ENCODE results near the gene CPA4. TPM values are rescaled to one million over a fixed set of nuclear protein-coding genes. Genes with fewer than 3 reads are reported as not detected.

CPA4 gene
- total RNA-seq, 3 donors from 2014 or later: 0.18 to 0.29 TPM; not detected in 1

- ATAC-seq (no peak), DNase-seq (no peak)
- Mint-ChIP-seq H3K27me3 (ENCODE audit: low read depth) (peaks cover 3% of the 10 kb centered on the region), H3K4me1 (ENCODE audit: low read depth) (peaks cover 5% of the 10 kb centered on the region), H3K4me3 (no peak overlapping the region), H3K9me3 (no peaks in the 10 kb centered on the region), H3K36me3 (ENCODE audit: insufficient read depth) (no peaks in the 10 kb centered on the region)
Observed at GRCh38 chr7:130365511-130366441, 72.8 kb downstream of the CPA4 start.

GRCh38 chr7:130366564-130366963 is 73.6 kb downstream of the CPA4 start:
- no peak overlapping the region for H3K4me3 Mint-ChIP-seq
- no peak for DNase-seq
- ATAC-seq: no peak
- H3K36me3 Mint-ChIP-seq (ENCODE audit: insufficient read depth): no peaks in the 10 kb centered on the region
- H3K9me3 Mint-ChIP-seq: no peaks in the 10 kb centered on the region
- peaks cover 5% of the 10 kb centered on the region for H3K4me1 Mint-ChIP-seq (ENCODE audit: low read depth)
- H3K27me3 Mint-ChIP-seq (ENCODE audit: low read depth): peaks cover 3% of the 10 kb centered on the region

DNA sequence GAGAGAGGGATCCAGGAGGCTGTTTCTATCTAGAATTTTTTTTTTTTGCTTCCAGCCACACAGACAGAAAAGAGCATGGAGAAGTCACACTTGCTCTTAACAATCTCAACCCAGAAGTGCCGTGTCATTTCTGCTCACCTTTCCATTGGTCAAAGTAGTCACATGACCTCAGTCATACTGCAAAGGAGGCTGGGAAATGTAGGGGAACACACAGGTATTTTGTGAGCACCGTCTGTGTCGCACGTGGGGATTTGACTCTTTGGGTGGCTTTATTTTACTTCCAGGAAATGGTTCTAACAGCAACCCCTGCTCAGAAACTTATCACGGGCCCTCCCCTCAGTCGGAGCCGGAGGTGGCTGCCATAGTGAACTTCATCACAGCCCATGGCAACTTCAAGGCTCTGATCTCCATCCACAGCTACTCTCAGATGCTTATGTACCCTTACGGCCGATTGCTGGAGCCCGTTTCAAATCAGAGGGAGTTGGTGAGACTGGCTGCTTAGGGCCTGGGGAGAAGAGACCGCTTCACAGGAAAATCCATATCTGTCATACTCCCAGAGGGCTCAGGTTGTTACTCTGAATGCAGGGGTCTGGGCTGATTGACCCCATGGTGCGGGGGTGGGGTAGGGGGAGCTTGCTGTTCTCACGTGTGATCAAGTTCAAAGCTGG is 74.3 kb downstream of the CPA4 start:
- ATAC-seq (no peak), DNase-seq (no peak)
- no peaks in the 10 kb centered on the region for H3K9me3 Mint-ChIP-seq
- H3K36me3 Mint-ChIP-seq (ENCODE audit: insufficient read depth): no peaks in the 10 kb centered on the region
- peaks cover 5% of the 10 kb centered on the region for H3K4me1 Mint-ChIP-seq (ENCODE audit: low read depth)
- H3K4me3 Mint-ChIP-seq: no peak overlapping the region
- peaks cover 3% of the 10 kb centered on the region for H3K27me3 Mint-ChIP-seq (ENCODE audit: low read depth)

DNA sequence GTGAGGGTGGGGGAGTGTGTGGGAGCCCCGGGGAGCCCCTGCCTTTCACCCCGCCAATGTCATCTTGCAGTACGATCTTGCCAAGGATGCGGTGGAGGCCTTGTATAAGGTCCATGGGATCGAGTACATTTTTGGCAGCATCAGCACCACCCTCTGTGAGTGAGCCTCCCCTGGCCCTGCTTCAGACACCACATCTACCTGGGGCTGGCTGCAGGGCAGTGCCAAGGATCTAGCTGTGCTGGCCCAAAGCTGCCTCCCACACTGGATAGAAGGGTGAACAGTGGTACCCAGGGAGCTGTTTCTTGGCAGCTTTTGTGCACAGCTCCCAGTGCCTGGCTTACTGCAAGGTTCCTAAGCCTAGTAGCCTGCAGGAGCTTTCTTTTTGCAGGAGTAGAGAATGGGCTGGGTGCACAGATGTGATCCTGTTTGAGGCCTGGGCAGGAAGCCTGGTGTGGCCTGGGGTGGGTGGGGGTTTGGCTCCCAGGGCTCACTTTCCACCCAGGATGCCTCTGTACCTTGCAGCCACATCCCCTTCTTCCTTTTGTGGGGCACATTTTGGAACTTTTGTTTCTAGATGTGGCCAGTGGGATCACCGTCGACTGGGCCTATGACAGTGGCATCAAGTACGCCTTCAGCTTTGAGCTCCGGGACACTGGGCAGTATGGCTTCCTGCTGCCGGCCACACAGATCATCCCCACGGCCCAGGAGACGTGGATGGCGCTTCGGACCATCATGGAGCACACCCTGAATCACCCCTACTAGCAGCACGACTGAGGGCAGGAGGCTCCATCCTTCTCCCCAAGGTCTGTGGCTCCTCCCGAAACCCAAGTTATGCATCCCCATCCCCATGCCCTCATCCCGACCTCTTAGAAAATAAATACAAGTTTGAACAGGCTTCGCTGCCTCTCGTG is 75.1 kb downstream of the CPA4 start:
- H3K27me3 Mint-ChIP-seq (ENCODE audit: low read depth): peaks cover 3% of the 10 kb centered on the region
- H3K9me3 Mint-ChIP-seq: no peaks in the 10 kb centered on the region
- no peak overlapping the region for H3K4me3 Mint-ChIP-seq
- no peaks in the 10 kb centered on the region for H3K36me3 Mint-ChIP-seq (ENCODE audit: insufficient read depth)
- H3K4me1 Mint-ChIP-seq (ENCODE audit: low read depth): peaks cover 5% of the 10 kb centered on the region
- DNase-seq: no peak
- no peak for ATAC-seq

DNA sequence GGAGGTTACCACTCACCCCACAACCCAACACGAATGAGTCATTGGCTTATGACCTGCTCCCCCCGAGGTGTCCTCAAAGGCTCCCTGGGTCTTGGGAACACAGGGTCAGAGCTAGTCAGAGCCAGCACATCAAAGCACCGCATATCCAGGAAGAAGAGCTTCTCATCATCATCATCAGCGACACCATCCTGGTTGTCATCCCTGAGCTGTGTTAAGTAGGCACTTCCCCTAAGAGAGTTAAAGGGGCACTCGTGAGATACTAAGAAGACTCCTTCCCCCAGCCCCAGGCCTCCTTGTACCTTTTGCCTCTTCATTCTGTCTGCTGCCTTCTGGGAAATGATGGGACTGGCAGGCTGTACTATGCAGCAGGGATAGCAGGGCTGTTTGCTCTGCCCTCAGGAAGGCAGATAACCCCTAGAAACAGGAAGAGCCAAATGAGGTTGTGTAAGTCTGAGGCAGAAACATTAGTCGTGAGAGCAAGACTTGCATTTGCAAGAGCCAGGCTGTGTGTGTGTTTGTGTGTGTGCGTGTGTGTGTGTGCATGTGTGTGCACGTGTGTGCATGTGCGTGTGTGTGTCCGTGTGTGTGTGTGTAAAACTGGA is 76.2 kb downstream of the CPA4 start:
- no peaks in the 10 kb centered on the region for H3K36me3 Mint-ChIP-seq (ENCODE audit: insufficient read depth)
- no peak overlapping the region for H3K4me3 Mint-ChIP-seq
- H3K27me3 Mint-ChIP-seq (ENCODE audit: low read depth): peaks cover 3% of the 10 kb centered on the region
- ATAC-seq: peak; percentile 19 to 41
- no peaks in the 10 kb centered on the region for H3K9me3 Mint-ChIP-seq
- peaks cover 5% of the 10 kb centered on the region for H3K4me1 Mint-ChIP-seq (ENCODE audit: low read depth)
- no peak for DNase-seq

GRCh38 chr7:130369831-130370550 is 77.0 kb downstream of the CPA4 start:
- no peak overlapping the region for H3K4me3 Mint-ChIP-seq
- no peaks in the 10 kb centered on the region for H3K36me3 Mint-ChIP-seq (ENCODE audit: insufficient read depth)
- H3K9me3 Mint-ChIP-seq: no peaks in the 10 kb centered on the region
- DNase-seq (no peak), ATAC-seq (no peak)
- H3K27me3 Mint-ChIP-seq (ENCODE audit: low read depth): peaks cover 3% of the 10 kb centered on the region
- peaks cover 5% of the 10 kb centered on the region for H3K4me1 Mint-ChIP-seq (ENCODE audit: low read depth)

DNA sequence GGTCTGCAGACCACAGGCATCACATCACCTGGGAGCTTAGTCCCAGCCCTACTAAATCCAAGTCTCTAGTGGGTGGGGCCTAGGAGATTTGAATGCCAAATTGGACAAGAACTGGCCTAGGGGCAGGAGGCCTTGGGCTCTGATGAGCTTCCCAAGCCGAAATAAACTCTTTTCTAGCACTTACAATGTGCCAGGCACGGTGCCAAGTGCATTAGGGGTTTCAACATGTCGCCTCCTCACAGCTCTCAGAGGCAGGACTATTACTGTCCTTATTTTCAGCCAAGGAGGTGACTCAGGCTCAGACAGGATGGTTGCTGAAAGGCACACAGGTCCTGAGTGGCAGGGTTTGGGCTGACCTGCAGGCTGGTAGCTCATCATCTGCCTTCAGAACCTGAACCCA is 78.1 kb downstream of the CPA4 start:
- Mint-ChIP-seq H3K9me3 (peaks cover under 1% of the 10 kb centered on the region), H3K4me3 (no peak overlapping the region), H3K4me1 (ENCODE audit: low read depth) (peaks cover 5% of the 10 kb centered on the region), H3K27me3 (ENCODE audit: low read depth) (no peaks in the 10 kb centered on the region), H3K36me3 (ENCODE audit: insufficient read depth) (no peaks in the 10 kb centered on the region)
- ATAC-seq (no peak), DNase-seq (no peak)

GRCh38 chr7:130372402-130373165 is 79.6 kb downstream of the CPA4 start:
- peaks cover 7% of the 10 kb centered on the region for H3K9me3 Mint-ChIP-seq
- no peaks in the 10 kb centered on the region for H3K36me3 Mint-ChIP-seq (ENCODE audit: insufficient read depth)
- no peak for DNase-seq
- ATAC-seq: no peak
- H3K4me3 Mint-ChIP-seq: no peak overlapping the region
- H3K27me3 Mint-ChIP-seq (ENCODE audit: low read depth): no peaks in the 10 kb centered on the region
- no peaks in the 10 kb centered on the region for H3K4me1 Mint-ChIP-seq (ENCODE audit: low read depth)

Other genes starting within 250 kb of the CPA4 start
- 10 to 100 TPM; 24.4 to 27.1 (median 26.8) TPM for gene ZC3HC1, start 241.8 kb upstream of the CPA4 start, total RNA-seq
- gene KLHDC10, start 222.6 kb upstream of the CPA4 start, total RNA-seq: 10 to 100 TPM; 13.1 to 15.4 (median 14.9) TPM
- gene TMEM209, start 87.8 kb upstream of the CPA4 start, total RNA-seq: 10 to 100 TPM; 44.5 to 46.4 (median 45.0) TPM
- not detected for gene SSMEM1, start 85.3 kb upstream of the CPA4 start, total RNA-seq
- 1 to 10 TPM in 1 of 3 donors, under 1 TPM in 2; 0.55 to 1.5 (median 0.87) TPM for gene CPA2, start 26.3 kb upstream of the CPA4 start, total RNA-seq
- gene CPA5, start 51.7 kb downstream of the CPA4 start, total RNA-seq: 1 to 10 TPM in 1 of 3 donors, not detected in 2; 1.0 TPM
- gene CPA1, start 87.3 kb downstream of the CPA4 start, total RNA-seq: 10 to 100 TPM in 1 of 3 donors, 1 to 10 TPM in 2; 4.9 to 11.6 (median 7.4) TPM
- 10 to 100 TPM in 2 of 3 donors, 1 to 10 TPM in 1; 9.5 to 13.9 (median 13.2) TPM for gene CEP41, start 147.9 kb downstream of the CPA4 start, total RNA-seq
- gene MEST, start 198.9 kb downstream of the CPA4 start, total RNA-seq: 1 to 10 TPM; 3.5 to 5.9 (median 5.2) TPM

Measured in activated T-cell treated with anti-CD3 and anti-CD28 coated beads, Interleukin-2, amount 50 U/mL, for 4 hours (primary cell).